OCI-LY7 (cell line): Measurements from ENCODE around the gene SOAT2.

Experiments
- EZH2phosphoT487 ChIP-seq: fragments of 200-600 bp; sonication (generic); IDR thresholded peaks from 2 replicates; pipeline ENCODE4 v1.6.1; 2018; ENCODE audit warnings: low read depth, borderline replicate concordance, mild to moderate bottlenecking, mixed run types, antibody characterized with exemption, low read length, moderate library complexity, mixed read lengths
- TF ChIP-seq, protein P1 (sequence below): fragments of 200-600 bp; sonication (generic); conservative IDR thresholded peaks from 2 replicates; pipeline ENCODE4 v1.5.1; 2014; ENCODE audit warnings: mild to moderate bottlenecking, antibody characterized with exemption, low read length, moderate library complexity, mixed read lengths

DNA sequence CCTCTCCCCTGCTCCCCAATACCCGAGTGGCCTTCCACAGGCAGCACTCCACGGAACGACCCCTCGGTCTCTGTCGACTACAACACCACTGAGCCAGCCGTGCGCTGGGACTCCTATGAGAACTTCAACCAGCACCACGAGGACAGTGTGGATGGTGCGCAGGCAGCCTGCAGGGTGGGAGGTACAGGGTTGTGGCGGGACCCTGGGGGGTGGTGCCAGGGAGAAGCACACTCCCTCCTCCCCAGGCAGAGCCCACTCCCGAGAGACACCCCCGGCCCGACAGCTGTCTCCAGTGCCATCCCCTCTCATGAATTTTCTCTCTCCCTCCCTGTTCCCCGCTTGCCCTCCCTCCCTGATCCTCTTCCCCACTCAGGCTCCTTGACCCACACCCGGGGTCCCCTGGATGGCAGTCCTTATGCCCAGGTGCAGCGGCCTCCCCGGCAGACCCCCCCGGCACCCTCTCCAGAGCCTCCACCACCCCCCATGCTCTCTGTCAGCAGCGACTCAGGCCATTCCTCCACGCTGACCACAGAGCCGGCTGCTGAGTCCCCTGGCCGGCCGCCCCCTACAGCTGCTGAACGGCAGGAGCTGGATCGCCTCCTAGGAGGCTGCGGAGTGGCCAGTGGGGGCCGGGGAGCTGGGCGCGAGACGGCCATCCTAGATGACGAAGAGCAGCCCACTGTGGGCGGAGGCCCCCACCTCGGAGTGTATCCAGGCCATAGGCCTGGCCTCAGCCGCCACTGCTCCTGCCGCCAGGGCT lies 44.4 kb upstream of the SOAT2 start:
- no peak for TF ChIP-seq EZH2phosphoT487
- TF ChIP-seq, protein P1, sequence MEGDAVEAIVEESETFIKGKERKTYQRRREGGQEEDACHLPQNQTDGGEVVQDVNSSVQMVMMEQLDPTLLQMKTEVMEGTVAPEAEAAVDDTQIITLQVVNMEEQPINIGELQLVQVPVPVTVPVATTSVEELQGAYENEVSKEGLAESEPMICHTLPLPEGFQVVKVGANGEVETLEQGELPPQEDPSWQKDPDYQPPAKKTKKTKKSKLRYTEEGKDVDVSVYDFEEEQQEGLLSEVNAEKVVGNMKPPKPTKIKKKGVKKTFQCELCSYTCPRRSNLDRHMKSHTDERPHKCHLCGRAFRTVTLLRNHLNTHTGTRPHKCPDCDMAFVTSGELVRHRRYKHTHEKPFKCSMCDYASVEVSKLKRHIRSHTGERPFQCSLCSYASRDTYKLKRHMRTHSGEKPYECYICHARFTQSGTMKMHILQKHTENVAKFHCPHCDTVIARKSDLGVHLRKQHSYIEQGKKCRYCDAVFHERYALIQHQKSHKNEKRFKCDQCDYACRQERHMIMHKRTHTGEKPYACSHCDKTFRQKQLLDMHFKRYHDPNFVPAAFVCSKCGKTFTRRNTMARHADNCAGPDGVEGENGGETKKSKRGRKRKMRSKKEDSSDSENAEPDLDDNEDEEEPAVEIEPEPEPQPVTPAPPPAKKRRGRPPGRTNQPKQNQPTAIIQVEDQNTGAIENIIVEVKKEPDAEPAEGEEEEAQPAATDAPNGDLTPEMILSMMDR: no peak
